Measurements from ENCODE around the gene ACAD9. TPM values are rescaled to one million over a fixed set of nuclear protein-coding genes. Genes with fewer than 3 reads are reported as not detected.

Gene ACAD9
- total and polyA plus RNA-seq, 9 of the 15 experiments (the other 6 are each of a cell fraction or from before 2014, with no cell fraction given) = 10.2 to 32.6 (median 22.8) TPM

DNA sequence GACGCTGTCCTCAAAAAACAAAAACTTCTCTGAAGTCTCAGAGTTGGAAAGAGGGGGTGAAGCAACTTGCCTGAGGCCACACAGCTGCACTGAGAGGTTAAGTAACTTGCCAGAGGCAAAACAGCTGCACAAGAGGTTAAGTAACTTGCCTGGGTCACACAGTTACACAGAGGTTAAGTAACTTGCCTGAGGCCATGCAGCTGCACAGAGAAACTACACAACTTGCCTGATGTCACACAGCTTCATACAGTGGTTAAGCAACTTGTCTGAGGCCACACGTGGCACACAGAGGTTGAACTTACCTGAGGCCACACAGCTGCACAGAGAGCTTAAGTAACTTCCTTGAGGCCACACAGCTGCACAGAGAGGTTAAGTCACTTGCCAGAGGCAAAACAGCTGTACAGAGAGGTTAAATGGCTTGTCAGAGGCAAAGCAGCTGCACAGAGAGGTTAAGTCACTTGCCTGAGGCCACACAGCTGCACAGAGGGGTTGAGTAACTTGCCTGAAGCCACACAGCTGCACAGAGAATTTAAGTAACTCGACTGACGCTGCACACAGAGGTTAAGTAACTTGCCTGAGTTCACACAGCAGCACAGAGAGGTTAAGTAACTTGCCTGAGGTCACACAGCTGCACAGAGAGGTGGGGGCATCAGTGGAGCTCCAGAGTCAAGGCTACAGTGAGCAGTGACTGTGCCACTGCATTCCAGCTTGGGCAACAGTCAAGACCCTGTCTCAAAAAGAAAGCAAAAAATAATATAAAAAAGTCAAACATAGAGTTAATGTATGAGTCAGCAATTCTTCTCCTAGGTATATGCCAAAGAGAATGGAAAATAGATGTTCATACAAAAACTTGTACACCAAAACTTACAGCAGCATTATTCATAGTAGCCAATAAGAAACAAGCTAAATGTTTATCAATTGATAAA is 12.0 kb upstream of the ACAD9 start (continued):
- TF ChIP-seq FOSL1 (tag; conservative IDR thresholded peaks at IDR 0.05) (no peak), TGIF2 (CRISPR knock-in tag; IDR thresholded peaks at IDR 0.05) (no peak), CBX1 (IDR thresholded peaks at IDR 0.05; ENCODE audit: low read depth) (peak; percentile 94), E2F3 (CRISPR knock-in tag; IDR thresholded peaks at IDR 0.05) (no peak), ZNF133 (CRISPR knock-in tag; IDR thresholded peaks at IDR 0.05) (no peak), BRD9 (IDR thresholded peaks at IDR 0.05; ENCODE audit: low read depth, partially characterized antibody) (peak; percentile 100), ZNF785 (CRISPR knock-in tag; IDR thresholded peaks at IDR 0.05) (no peak), NR2C2 (CRISPR knock-in tag; IDR thresholded peaks at IDR 0.05) (no peak), NR2C2 (tag; IDR thresholded peaks at IDR 0.05) (no peak), POLR2B (IDR thresholded peaks at IDR 0.05; ENCODE audit: low read depth, partially characterized antibody) (no peak), ETS2 (tag; IDR thresholded peaks at IDR 0.05; ENCODE audit: borderline replicate concordance, poor library complexity, severe bottlenecking) (no peak), HNRNPH1 (optimal IDR thresholded peaks at IDR 0.05; ENCODE audit: low read depth, low read length) (no peak), MTF1 (CRISPR knock-in tag; IDR thresholded peaks at IDR 0.05; ENCODE audit: borderline replicate concordance) (no peak)
- TF ChIP-seq, protein P1, sequence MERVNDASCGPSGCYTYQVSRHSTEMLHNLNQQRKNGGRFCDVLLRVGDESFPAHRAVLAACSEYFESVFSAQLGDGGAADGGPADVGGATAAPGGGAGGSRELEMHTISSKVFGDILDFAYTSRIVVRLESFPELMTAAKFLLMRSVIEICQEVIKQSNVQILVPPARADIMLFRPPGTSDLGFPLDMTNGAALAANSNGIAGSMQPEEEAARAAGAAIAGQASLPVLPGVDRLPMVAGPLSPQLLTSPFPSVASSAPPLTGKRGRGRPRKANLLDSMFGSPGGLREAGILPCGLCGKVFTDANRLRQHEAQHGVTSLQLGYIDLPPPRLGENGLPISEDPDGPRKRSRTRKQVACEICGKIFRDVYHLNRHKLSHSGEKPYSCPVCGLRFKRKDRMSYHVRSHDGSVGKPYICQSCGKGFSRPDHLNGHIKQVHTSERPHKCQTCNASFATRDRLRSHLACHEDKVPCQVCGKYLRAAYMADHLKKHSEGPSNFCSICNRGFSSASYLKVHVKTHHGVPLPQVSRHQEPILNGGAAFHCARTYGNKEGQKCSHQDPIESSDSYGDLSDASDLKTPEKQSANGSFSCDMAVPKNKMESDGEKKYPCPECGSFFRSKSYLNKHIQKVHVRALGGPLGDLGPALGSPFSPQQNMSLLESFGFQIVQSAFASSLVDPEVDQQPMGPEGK (CRISPR knock-in tag; IDR thresholded peaks at IDR 0.05; ENCODE audit: borderline replicate concordance) = no peak
- TF ChIP-seq, protein P2, sequence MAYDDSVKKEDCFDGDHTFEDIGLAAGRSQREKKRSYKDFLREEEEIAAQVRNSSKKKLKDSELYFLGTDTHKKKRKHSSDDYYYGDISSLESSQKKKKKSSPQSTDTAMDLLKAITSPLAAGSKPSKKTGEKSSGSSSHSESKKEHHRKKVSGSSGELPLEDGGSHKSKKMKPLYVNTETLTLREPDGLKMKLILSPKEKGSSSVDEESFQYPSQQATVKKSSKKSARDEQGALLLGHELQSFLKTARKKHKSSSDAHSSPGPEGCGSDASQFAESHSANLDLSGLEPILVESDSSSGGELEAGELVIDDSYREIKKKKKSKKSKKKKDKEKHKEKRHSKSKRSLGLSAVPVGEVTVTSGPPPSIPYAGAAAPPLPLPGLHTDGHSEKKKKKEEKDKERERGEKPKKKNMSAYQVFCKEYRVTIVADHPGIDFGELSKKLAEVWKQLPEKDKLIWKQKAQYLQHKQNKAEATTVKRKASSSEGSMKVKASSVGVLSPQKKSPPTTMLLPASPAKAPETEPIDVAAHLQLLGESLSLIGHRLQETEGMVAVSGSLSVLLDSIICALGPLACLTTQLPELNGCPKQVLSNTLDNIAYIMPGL (CRISPR knock-in tag; IDR thresholded peaks at IDR 0.05) = no peak
- TF ChIP-seq, protein P3, sequence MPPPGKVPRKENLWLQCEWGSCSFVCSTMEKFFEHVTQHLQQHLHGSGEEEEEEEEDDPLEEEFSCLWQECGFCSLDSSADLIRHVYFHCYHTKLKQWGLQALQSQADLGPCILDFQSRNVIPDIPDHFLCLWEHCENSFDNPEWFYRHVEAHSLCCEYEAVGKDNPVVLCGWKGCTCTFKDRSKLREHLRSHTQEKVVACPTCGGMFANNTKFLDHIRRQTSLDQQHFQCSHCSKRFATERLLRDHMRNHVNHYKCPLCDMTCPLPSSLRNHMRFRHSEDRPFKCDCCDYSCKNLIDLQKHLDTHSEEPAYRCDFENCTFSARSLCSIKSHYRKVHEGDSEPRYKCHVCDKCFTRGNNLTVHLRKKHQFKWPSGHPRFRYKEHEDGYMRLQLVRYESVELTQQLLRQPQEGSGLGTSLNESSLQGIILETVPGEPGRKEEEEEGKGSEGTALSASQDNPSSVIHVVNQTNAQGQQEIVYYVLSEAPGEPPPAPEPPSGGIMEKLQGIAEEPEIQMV (tag; conservative IDR thresholded peaks at IDR 0.05; ENCODE audit: low read depth) = no peak
